ENCODE data around the gene NDUFS8. TPM values are rescaled to one million over a fixed set of nuclear protein-coding genes. Genes with fewer than 3 reads are reported as not detected.

Gene NDUFS8
- polyA plus RNA-seq, 3 donors from 2014 or later: 204 to 258 (median 215) TPM

GRCh38 chr11:67996622-67997474, 33.6 kb upstream of the NDUFS8 start:
- H3K27me3 Mint-ChIP-seq (ENCODE audit: low read depth in 3 of 3): no peaks in the 10 kb centered on the region
- peak in 1 of 3 donors; percentile 57 for DNase-seq
- H3K4me3 Mint-ChIP-seq: peak overlapping the region in 4 of 5 donors; percentile 30 to 49 (median 38)
- H3K36me3 Mint-ChIP-seq: peaks cover 0 to 7% (median 4%) of the 10 kb centered on the region in 3 donors
- H3K4me1 Mint-ChIP-seq: peaks cover 25 to 34% of the 10 kb centered on the region in 2 donors
- peak overlapping the region in 5 of 6 donors; percentile 31 to 88 (median 51) for H3K27ac Mint-ChIP-seq
- no peaks in the 10 kb centered on the region for H3K9me3 Mint-ChIP-seq

GRCh38 chr11:67997475-67997921, 33.0 kb upstream of the NDUFS8 start:
- Mint-ChIP-seq H3K4me1 (peaks cover 30 to 41% of the 10 kb centered on the region in 2 donors), H3K9me3 (no peaks in the 10 kb centered on the region), H3K4me3 (peak overlapping the region; percentile 30 to 53 (median 45)), H3K27me3 (ENCODE audit: low read depth in 3 of 3) (no peaks in the 10 kb centered on the region), H3K27ac (peak overlapping the region in 4 of 6 donors; percentile 34 to 88 (median 57)), H3K36me3 (peaks cover 0 to 7% (median 4%) of the 10 kb centered on the region in 3 donors)
- DNase-seq: peak in 1 of 3 donors; percentile 45

GRCh38 chr11:67998150-67999045, 32.1 kb upstream of the NDUFS8 start:
- peak overlapping the region in 5 of 6 donors; percentile 69 to 85 (median 82) for H3K27ac Mint-ChIP-seq
- peaks cover 0 to 7% (median 4%) of the 10 kb centered on the region in 3 donors for H3K36me3 Mint-ChIP-seq

GRCh38 chr11:67999201-67999629, 31.3 kb upstream of the NDUFS8 start:
- no peak for DNase-seq
- peak overlapping the region in 1 of 6 donors; percentile 80 for H3K27ac Mint-ChIP-seq
- peaks cover 0 to 7% (median 4%) of the 10 kb centered on the region in 3 donors for H3K36me3 Mint-ChIP-seq
- no peaks in the 10 kb centered on the region for H3K9me3 Mint-ChIP-seq
- no peak overlapping the region for H3K4me3 Mint-ChIP-seq
- peaks cover 35 to 46% of the 10 kb centered on the region in 2 donors for H3K4me1 Mint-ChIP-seq
- H3K27me3 Mint-ChIP-seq (ENCODE audit: low read depth in 3 of 3): no peaks in the 10 kb centered on the region

More at GRCh38 chr11:67998150-67999045, 32.1 kb upstream of the NDUFS8 start:
- Mint-ChIP-seq H3K4me3 (peak overlapping the region; percentile 54 to 68 (median 61)), H3K9me3 (no peaks in the 10 kb centered on the region), H3K4me1 (peaks cover 36 to 46% of the 10 kb centered on the region in 2 donors), H3K27me3 (ENCODE audit: low read depth in 3 of 3) (no peaks in the 10 kb centered on the region)
- DNase-seq: peak in 2 of 3 donors; percentile 22 to 36

GRCh38 chr11:67999704-68000103, 30.8 kb upstream of the NDUFS8 start:
- Mint-ChIP-seq H3K9me3 (no peaks in the 10 kb centered on the region), H3K27me3 (ENCODE audit: low read depth in 3 of 3) (peaks cover 0 to under 1% (median 0%) of the 10 kb centered on the region in 3 donors), H3K36me3 (peaks cover 0 to 7% (median 4%) of the 10 kb centered on the region in 3 donors), H3K4me1 (peaks cover 40 to 49% of the 10 kb centered on the region in 2 donors), H3K4me3 (no peak overlapping the region), H3K27ac (no peak overlapping the region)
- DNase-seq: no peak

- DNase-seq: no peak
- peak overlapping the region; percentile 79 to 87 (median 84) for H3K4me3 Mint-ChIP-seq
- H3K27ac Mint-ChIP-seq: peak overlapping the region; percentile 37 to 88 (median 77)
- H3K9me3 Mint-ChIP-seq: no peaks in the 10 kb centered on the region
- H3K27me3 Mint-ChIP-seq (ENCODE audit: low read depth in 3 of 3): peaks cover 0 to 2% (median 0%) of the 10 kb centered on the region in 3 donors
- peaks cover 0 to 4% (median 0%) of the 10 kb centered on the region in 3 donors for H3K36me3 Mint-ChIP-seq
- H3K4me1 Mint-ChIP-seq: peaks cover 36 to 43% of the 10 kb centered on the region in 2 donors
These were observed 27.9 kb upstream of the NDUFS8 start for GRCh38 chr11:68002575-68002937.

GRCh38 chr11:68002938-68003845, 27.3 kb upstream of the NDUFS8 start:
- H3K36me3 Mint-ChIP-seq: peaks cover 0 to 2% (median 0%) of the 10 kb centered on the region in 3 donors
- peak in 1 of 3 donors; percentile 49 for DNase-seq
- peaks cover 31 to 37% of the 10 kb centered on the region in 2 donors for H3K4me1 Mint-ChIP-seq
- H3K27ac Mint-ChIP-seq: peak overlapping the region; percentile 37 to 88 (median 77)
- H3K9me3 Mint-ChIP-seq: no peaks in the 10 kb centered on the region
- peak overlapping the region; percentile 79 to 89 (median 85) for H3K4me3 Mint-ChIP-seq
- peaks cover 0 to 2% (median 0%) of the 10 kb centered on the region in 3 donors for H3K27me3 Mint-ChIP-seq (ENCODE audit: low read depth in 3 of 3)

- peaks cover 26 to 34% of the 10 kb centered on the region in 2 donors for H3K4me1 Mint-ChIP-seq
- peak; percentile 77 to 85 (median 81) for DNase-seq
- H3K4me3 Mint-ChIP-seq: peak within 1 kb of the TSS; percentile 86 to 90 (median 89)
- H3K36me3 Mint-ChIP-seq: no peaks in the 10 kb centered on the region
- H3K9me3 Mint-ChIP-seq: no peaks in the 10 kb centered on the region
- peak within 1 kb of the TSS; percentile 64 to 89 (median 82) for H3K27ac Mint-ChIP-seq
- H3K27me3 Mint-ChIP-seq (ENCODE audit: low read depth in 3 of 3): peaks cover 0 to 2% (median 0%) of the 10 kb centered on the region in 3 donors
These were observed 26.5 kb upstream of the NDUFS8 start, which contains the start of gene UNC93B1 for GRCh38 chr11:68003846-68004550. TSS of gene UNC93B1 (minus strand) at chr11:68004097. CDS start at chr11:68004043, 54 bp downstream.

- Mint-ChIP-seq H3K36me3 (no peaks in the 10 kb centered on the region), H3K27me3 (ENCODE audit: low read depth in 3 of 3) (peaks cover 0 to 2% (median 0%) of the 10 kb centered on the region in 3 donors), H3K4me1 (peaks cover 33 to 41% of the 10 kb centered on the region in 2 donors), H3K27ac (peak overlapping the region; percentile 10 to 83 (median 70)), H3K4me3 (peak overlapping the region; percentile 86 to 90 (median 89)), H3K9me3 (no peaks in the 10 kb centered on the region)
- DNase-seq: no peak
These were observed 25.7 kb upstream of the NDUFS8 start for GRCh38 chr11:68004551-68005335.

GRCh38 chr11:68006606-68007166, 23.8 kb upstream of the NDUFS8 start:
- Mint-ChIP-seq H3K27ac (no peak overlapping the region), H3K27me3 (ENCODE audit: low read depth in 3 of 3) (peaks cover 0 to 2% (median 0%) of the 10 kb centered on the region in 3 donors), H3K4me3 (peak overlapping the region in 1 of 5 donors; percentile 44), H3K36me3 (no peaks in the 10 kb centered on the region), H3K4me1 (peaks cover 38 to 49% of the 10 kb centered on the region in 2 donors), H3K9me3 (no peaks in the 10 kb centered on the region)
- DNase-seq: no peak
